NCI-H2196 treated with DMSO at 0.1 percent for 48 hours (cell line): Measurements from ENCODE around the gene LRRC31.
A peak's percentile ranks its signal among the peaks of the same experiment; 100 is the strongest.

ENCODE experiments used
- DNase-seq: peaks from one replicate; lab custom pipeline; 2025; ENCODE audit not compliant: unreplicated experiment; lab: John Stamatoyannopoulos, UW

LRRC31 gene

GRCh38 chr3:169813757-169814517, 55.8 kb downstream of the LRRC31 start:
- peak; percentile 81 for DNase-seq

GRCh38 chr3:169813278-169813677, 56.5 kb downstream of the LRRC31 start:
- DNase-seq: no peak

- DNase-seq: peak; percentile 95
Observed at GRCh38 chr3:169812332-169813235, 57.2 kb downstream of the LRRC31 start, which contains the start of the genes LRRC34 and LRRIQ4. TSS of gene LRRC34 (minus strand) at chr3:169812904. CDS start at chr3:169812548, 356 bp downstream. TSS of gene LRRIQ4 (plus strand) at chr3:169812870. CDS start at chr3:169821922, 9,052 bp downstream.

- peak; percentile 34 for DNase-seq
Observed at GRCh38 chr3:169811631-169812331, 58.0 kb downstream of the LRRC31 start.

- no peak for DNase-seq
Observed at GRCh38 chr3:169809230-169809795, 60.4 kb downstream of the LRRC31 start.

GRCh38 chr3:169804681-169805080, 65.1 kb downstream of the LRRC31 start:
- DNase-seq: no peak

GRCh38 chr3:169792359-169792758, 77.4 kb downstream of the LRRC31 start:
- DNase-seq: no peak

GRCh38 chr3:169790687-169791429, 78.9 kb downstream of the LRRC31 start:
- DNase-seq: no peak

- no peak for DNase-seq
Observed at GRCh38 chr3:169790219-169790618, 79.5 kb downstream of the LRRC31 start.
